Caco-2 (cell line): ENCODE data around the gene TDP2. TPM values are rescaled to one million over a fixed set of nuclear protein-coding genes. Genes with fewer than 3 reads are reported as not detected.

Experiments
- BruUV-seq: library from RNA; stranded (reverse); fragments of 400-500 nt; replicated peaks from 2 replicates; lab custom pipeline; 2021; lab: Mats Ljungman, UMichigan
- CTCF ChIA-PET: fragments of 300-600 bp; sonication (Branson Sonifier 250); formaldehyde crosslinking; loops from one replicate; lab custom pipeline; 2022; ENCODE audit warnings: antibody characterized with exemption; lab: Charles Lee
- POLR2A ChIA-PET: fragments of 300-600 bp; sonication (Branson Sonifier 250); formaldehyde crosslinking; loops from one replicate; lab custom pipeline; 2022; ENCODE audit warnings: antibody characterized with exemption; lab: Charles Lee
- DNase-seq, 2 experiments: peaks; one replicate each; pipeline versions ENCODE4 v3.0.0 to v3.0.0-alpha.2; 2020 to 2022
- H3K27me3 ChIP-seq: replicated peaks from 2 replicates; pipeline ENCODE4 v1.6.0; 2011; ENCODE audit warnings: low read length; ENCODE audit not compliant: control insufficient read depth, insufficient read depth
- H3K36me3 ChIP-seq: 2 replicates; pipeline ENCODE4 v1.5.1; 2011; ENCODE audit warnings: low read length; ENCODE audit not compliant: control insufficient read depth, insufficient read depth
- H3K4me1 ChIP-seq: fragments of 250-450 bp; sonication (Bioruptor Pico); 2 replicates; pipeline ENCODE4 v1.5.1; 2020; ENCODE audit warnings: mild to moderate bottlenecking
- H3K4me3 ChIP-seq: 2 replicates; pipeline ENCODE4 v1.5.1; 2011; ENCODE audit warnings: low read depth, mild to moderate bottlenecking, control low read depth, low read length
- H3K9me3 ChIP-seq: fragments of 250-450 bp; sonication (Bioruptor Pico); 2 replicates; pipeline ENCODE4 v1.5.1; 2020; ENCODE audit warnings: mild to moderate bottlenecking, moderate library complexity
- H3K27ac Mint-ChIP-seq: one replicate; pipeline ENCODE4 v1.8.0; 2022; ENCODE audit warnings: mixed read lengths; ENCODE audit not compliant: unreplicated experiment
- H3K27me3 Mint-ChIP-seq: one replicate; pipeline ENCODE4 v1.8.0; 2022; ENCODE audit warnings: mixed read lengths; ENCODE audit not compliant: insufficient read depth, unreplicated experiment
- H3K36me3 Mint-ChIP-seq: one replicate; pipeline ENCODE4 v1.8.0; 2022; ENCODE audit warnings: mild to moderate bottlenecking, mixed read lengths; ENCODE audit not compliant: insufficient read depth, unreplicated experiment
- H3K4me1 Mint-ChIP-seq: one replicate; pipeline ENCODE4 v1.8.0; 2022; ENCODE audit warnings: low read depth, mixed read lengths; ENCODE audit not compliant: unreplicated experiment
- H3K4me3 Mint-ChIP-seq: one replicate; pipeline ENCODE4 v1.8.0; 2022; ENCODE audit warnings: mild to moderate bottlenecking, moderate library complexity, mixed read lengths; ENCODE audit not compliant: unreplicated experiment
- H3K9me3 Mint-ChIP-seq: one replicate; pipeline ENCODE4 v1.8.0; 2022; ENCODE audit warnings: mixed read lengths; ENCODE audit not compliant: unreplicated experiment
- CTCF ChIP-seq, 2 experiments: fragments of 200-600 bp in 1 of 2; IDR thresholded peaks; 1 replicate in 1 of 2; 2 replicates in 1 of 2; pipeline versions ENCODE4 v1.5.1 to v1.8.0; 2011 to 2022; ENCODE audit warnings: antibody characterized with exemption in 1 of 2, control low read depth in 1 of 2, inconsistent platforms in 1 of 2, low read depth in 1 of 2, low read length in 1 of 2, mild to moderate bottlenecking in 1 of 2, moderate library complexity in 1 of 2; ENCODE audit not compliant: insufficient read depth in 1 of 2, severe bottlenecking in 1 of 2, unreplicated experiment in 1 of 2
- intact Hi-C: fragments of 100-400 bp; cut with micrococcal nuclease; formaldehyde crosslinking; loops from one replicate; pipeline ENCODE4 v1.10.0; 2022; ENCODE audit not compliant: unreplicated experiment
- total RNA-seq: library from RNA; stranded (reverse); gene quantifications from 2 replicates; pipeline ENCODE4 v1.2.3, GENCODE V29; 2022

Gene TDP2
- total RNA-seq, 1 experiment from 2014 or later, result 46.7 TPM

GRCh38 chr6:24709014-24709711 is 42.5 kb upstream of the TDP2 start:
- Mint-ChIP-seq H3K9me3 (no peaks in the 10 kb centered on the region), H3K4me1 (no peaks in the 10 kb centered on the region), H3K36me3 (peaks cover 89% of the 10 kb centered on the region), H3K27ac (no peak overlapping the region), H3K27me3 (no peaks in the 10 kb centered on the region), H3K4me3 (no peak overlapping the region)
- intact Hi-C loops, result no loop called here
- ChIA-PET POLR2A (no interaction called here), CTCF (no interaction called here)
- H3K4me1 ChIP-seq, result no peaks in the 10 kb centered on the region
- no peaks in the 10 kb centered on the region for H3K27me3 ChIP-seq
- no peak for TF ChIP-seq CTCF (IDR thresholded peaks at IDR 0.05; ENCODE audit: insufficient read depth in 1 of 2, low read depth in 1 of 2, low read length in 1 of 2, severe bottlenecking in 1 of 2, unreplicated experiment in 1 of 2)
- no peaks in the 10 kb centered on the region for H3K9me3 ChIP-seq
- no TSS peak for BruUV-seq
- peaks cover 2% of the 10 kb centered on the region; the same call in 1 of the 2 replicates for H3K36me3 ChIP-seq
- H3K4me3 ChIP-seq, result no peak overlapping the region
- no peak for DNase-seq

- H3K27ac Mint-ChIP-seq, result no peak overlapping the region
These were observed 41.9 kb upstream of the TDP2 start for GRCh38 chr6:24708612-24709011.

GRCh38 chr6:24704468-24704867 is 37.8 kb upstream of the TDP2 start:
- TF ChIP-seq CTCF (IDR thresholded peaks at IDR 0.05; ENCODE audit: insufficient read depth in 1 of 2, low read depth in 1 of 2, low read length in 1 of 2, severe bottlenecking in 1 of 2, unreplicated experiment in 1 of 2), result no peak
- Histone ChIP-seq H3K27me3 (no peaks in the 10 kb centered on the region), H3K4me3 (no peak overlapping the region), H3K4me1 (no peaks in the 10 kb centered on the region), H3K9me3 (no peaks in the 10 kb centered on the region), H3K36me3 (no peaks in the 10 kb centered on the region; the same call in 1 of the 2 replicates)
- Mint-ChIP-seq H3K9me3 (no peaks in the 10 kb centered on the region), H3K27ac (no peak overlapping the region), H3K27me3 (no peaks in the 10 kb centered on the region), H3K4me1 (no peaks in the 10 kb centered on the region), H3K4me3 (no peak overlapping the region), H3K36me3 (peaks cover 89% of the 10 kb centered on the region)
- CTCF ChIA-PET, result no interaction called here
- no peak for DNase-seq
- POLR2A ChIA-PET, result interaction anchor here (0.6 kb wide), 1 partner anchor 786 kb away, joined by 3 read pairs; no protein-coding TSS in a partner anchor
- no TSS peak for BruUV-seq
- intact Hi-C loops, result no loop called here

More at GRCh38 chr6:24708612-24709011, 41.9 kb upstream of the TDP2 start:
- Mint-ChIP-seq H3K36me3 (peaks cover 89% of the 10 kb centered on the region), H3K4me3 (no peak overlapping the region), H3K9me3 (no peaks in the 10 kb centered on the region), H3K27me3 (no peaks in the 10 kb centered on the region), H3K4me1 (no peaks in the 10 kb centered on the region)
- no TSS peak for BruUV-seq
- no peak for DNase-seq
- ChIA-PET CTCF (no interaction called here), POLR2A (no interaction called here)
- no peaks in the 10 kb centered on the region for H3K4me1 ChIP-seq
- no peak overlapping the region for H3K4me3 ChIP-seq
- no peaks in the 10 kb centered on the region for H3K27me3 ChIP-seq
- TF ChIP-seq CTCF (IDR thresholded peaks at IDR 0.05; ENCODE audit: insufficient read depth in 1 of 2, low read depth in 1 of 2, low read length in 1 of 2, severe bottlenecking in 1 of 2, unreplicated experiment in 1 of 2), result no peak
- H3K9me3 ChIP-seq, result no peaks in the 10 kb centered on the region
- intact Hi-C loops, result no loop called here
- peaks cover 2% of the 10 kb centered on the region; the same call in 1 of the 2 replicates for H3K36me3 ChIP-seq
